Activated CD4-positive, alpha-beta T cell treated with anti-CD3 and anti-CD28 coated beads, Interleukin-2, amount 50 U/mL, for 48 hours (primary cell): ENCODE results near the gene CLTA.
"Not testable (repeated sequence)": the region's sequence is repeated elsewhere in the genome, so short reads cannot be mapped to it uniquely, and the experiment has no call there.

Experiments
- DNase-seq, 2 experiments: peaks; one replicate each; pipeline ENCODE4 v3.0.0-alpha.2; 2020

Gene CLTA

DNA sequence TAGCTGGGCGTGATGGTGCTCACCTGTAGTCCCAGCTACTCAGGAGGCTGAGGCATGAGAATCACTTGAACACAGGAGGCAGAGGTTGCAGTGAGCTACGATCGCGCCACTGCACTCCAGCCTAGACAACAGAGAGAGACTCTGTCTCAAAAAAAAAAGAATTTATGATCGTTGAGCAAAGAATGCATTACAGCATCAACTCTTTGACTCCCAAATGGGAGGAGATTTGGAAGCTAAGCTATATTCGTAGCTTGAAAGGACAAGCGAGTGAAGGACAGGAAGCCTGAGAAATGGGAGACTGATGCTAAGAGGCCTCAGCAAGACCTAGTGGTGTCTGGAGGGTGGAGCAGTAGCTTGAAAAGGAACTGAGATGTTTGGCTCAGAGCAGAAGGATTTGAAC, 31.8 kb upstream of the CLTA start:
- no peak for DNase-seq

DNA sequence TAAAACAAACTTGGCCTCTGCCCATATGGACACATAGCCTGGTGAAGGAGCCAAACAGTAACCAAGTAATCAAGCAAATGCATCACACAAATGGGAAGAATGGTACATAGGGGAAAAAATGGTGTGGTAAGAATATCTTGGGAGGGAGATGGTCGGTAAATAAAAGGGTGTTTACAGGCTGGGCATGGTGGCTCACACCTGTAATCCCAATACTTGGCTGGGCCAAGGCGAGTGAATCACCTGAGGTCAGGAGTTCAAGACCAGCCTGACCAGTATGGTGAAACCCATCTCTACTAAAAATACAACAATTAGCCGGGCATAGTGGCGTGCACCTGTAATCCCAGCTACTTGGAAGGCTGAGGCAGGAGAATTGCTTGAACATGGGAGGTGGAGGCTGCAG, 31.2 kb upstream of the CLTA start:
- DNase-seq = not testable (repeated sequence)

DNA sequence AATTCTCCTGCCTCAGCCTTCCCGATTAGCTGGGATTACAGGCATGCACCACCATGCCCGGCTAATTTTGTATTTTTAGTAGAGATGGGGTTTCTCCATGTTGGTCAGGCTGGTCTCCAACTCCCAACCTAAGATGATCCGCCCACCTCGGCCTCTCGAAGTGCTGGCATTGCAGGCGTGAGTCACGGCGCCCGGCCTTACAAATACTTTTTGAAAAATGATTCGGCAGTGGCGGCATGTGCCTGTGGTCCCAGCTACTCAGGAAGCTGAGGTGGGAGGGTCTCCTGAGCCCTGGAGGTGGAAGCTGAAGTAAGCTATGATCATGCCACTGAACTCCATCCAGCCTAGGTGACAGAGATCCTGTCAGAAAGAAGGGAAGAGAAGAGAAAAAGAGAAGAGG, 30.6 kb upstream of the CLTA start:
- not testable (repeated sequence) for DNase-seq

DNA sequence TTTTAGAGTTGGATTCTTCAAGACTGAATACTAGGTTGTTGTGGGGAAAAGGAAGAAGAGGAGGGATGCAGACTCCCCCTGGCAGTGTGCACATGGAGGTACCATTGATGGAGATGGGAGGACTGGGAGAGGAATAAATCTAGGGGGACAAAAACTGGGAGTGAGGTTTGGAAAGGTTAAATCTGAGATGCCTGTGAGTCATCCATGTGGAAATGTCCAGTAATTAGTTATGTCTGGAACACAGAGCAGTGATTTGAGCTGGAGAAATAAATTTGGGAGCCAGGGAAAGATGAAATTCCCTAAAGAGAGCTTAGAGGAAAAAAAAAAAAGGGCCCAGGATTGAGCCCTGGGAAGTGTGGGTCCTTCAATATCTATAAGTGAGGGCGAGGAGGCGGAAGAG, 29.5 kb upstream of the CLTA start:
- no peak for DNase-seq

DNA sequence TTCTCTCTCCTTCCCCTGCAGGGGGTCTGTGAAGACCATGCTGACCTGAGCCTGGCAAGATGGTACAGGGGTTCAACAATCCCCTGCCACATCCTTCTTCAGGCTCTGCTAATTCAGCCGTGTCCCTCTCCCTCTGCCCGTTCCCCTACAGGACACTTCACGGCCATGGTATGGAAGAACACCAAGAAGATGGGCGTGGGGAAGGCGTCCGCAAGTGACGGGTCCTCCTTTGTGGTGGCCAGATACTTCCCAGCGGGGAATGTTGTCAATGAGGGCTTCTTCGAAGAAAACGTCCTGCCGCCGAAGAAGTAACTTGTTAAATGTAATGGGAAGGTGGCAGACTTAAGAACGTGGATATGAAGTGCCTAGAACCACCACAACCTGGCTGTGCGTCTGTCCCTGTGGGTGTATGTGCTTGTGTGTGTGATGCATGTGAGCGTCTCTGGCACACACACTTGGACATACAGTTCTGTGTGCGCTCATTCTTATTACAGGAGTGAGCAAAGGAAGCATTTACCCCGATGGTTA, 28.4 kb upstream of the CLTA start:
- no peak for DNase-seq

DNA sequence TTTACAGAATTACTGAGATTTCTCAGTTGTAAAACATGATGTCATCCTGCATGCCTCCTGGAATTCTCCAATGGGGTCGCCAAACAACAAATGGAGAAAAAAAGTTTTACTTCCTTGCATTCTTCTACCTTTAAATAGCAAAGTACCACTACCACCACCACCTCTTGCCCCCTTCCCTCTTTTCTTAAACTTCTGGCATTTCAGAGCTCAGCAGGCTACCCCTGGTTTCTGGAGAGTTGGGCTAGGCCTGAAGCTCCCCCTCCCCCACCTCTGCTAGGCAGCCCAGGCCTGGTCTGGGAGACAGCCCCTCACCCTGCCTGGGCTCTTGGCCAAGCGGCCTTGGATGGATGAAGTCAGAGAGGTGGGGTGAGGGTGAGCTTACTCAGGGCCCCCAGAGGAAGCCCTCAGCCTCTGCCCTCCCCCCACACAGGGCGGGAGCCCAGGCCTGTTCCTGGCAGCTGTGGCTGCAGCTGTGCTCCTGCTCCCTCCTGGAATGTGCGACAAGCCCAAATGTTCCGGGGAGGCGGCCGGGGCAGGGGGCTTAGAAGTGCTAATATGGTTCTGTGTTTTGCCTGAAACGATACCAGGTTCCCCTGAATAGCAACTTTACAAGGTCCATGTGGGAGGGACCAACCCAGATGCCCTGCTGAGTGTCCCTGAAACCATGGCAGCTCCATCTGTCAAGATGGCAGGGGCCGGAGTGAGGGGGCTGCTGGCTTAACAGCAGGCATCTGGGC, 27.5 kb upstream of the CLTA start:
- no peak for DNase-seq

DNA sequence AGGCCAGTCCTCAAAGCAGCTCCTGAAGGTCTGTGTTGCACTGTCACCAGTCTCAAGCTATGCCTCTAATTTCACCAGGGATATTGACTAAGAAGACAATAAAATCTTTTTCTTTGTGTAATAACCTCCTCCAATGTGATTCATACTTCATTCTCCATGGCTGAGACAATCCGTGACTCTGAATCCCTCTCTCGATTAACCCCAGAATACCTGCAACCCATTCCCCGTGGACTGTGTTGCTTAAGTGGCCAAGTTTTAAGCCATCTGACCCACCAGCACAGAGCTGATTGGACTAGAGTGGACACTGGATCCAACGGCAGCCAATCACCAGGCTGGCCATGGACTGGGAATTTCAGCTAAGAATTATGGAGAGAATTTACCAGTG, 26.9 kb upstream of the CLTA start:
- no peak for DNase-seq

DNA sequence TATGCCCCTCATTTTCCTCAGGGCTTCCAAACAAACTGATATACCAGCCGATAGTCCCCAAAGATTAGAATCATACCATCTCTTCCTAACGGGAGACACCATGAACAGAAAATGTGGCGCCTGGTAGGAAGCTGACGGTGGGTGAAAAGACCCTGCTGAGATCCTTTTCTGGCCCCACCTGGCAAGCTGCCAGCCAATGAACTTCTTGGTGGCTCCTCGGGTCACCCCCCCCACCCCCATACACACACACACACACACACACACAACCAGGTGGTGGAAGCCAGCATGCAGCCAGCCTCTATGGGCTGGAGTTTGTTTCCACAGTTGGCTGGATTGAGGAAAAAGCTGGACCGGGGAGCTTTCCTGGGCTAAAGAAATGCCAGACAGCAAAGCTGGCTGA, 26.3 kb upstream of the CLTA start:
- DNase-seq = no peak

DNA sequence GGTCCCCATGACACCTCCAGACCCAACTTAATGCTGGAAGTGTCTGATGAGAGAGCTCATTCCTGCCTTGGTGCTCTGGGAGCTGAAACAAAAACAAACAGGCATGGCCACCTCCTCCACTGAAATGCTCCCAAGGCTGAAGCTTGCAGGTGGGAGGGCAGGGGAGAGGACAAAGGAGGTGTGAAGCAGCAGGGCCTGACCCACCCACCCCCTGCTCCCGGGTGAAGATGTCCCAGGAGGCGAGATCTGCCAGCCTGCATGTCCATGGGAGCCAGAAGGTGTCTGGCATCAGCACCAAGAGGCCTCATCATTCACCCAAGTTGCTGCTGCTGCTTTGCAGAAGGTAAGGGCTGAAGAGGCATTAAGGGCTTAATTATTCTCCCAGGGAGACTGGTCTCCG, 25.7 kb upstream of the CLTA start:
- no peak for DNase-seq

DNA sequence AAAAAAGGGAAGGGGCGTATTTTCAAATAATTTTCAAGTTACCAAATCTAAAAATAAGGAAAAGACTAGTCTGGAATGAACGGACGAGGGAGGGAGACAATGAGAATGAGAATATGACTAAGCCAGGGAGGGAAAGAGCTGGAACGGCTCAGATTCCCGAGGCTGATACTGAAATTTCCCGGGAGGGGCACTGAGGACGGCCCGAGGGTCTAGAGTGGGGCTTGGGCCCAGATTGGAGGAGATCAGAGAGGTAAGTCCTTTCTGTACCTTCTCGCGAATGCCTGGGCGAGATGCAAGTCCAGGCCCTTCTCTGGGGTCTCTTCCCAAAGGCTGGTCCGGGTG, 24.9 kb upstream of the CLTA start:
- DNase-seq = no peak

DNA sequence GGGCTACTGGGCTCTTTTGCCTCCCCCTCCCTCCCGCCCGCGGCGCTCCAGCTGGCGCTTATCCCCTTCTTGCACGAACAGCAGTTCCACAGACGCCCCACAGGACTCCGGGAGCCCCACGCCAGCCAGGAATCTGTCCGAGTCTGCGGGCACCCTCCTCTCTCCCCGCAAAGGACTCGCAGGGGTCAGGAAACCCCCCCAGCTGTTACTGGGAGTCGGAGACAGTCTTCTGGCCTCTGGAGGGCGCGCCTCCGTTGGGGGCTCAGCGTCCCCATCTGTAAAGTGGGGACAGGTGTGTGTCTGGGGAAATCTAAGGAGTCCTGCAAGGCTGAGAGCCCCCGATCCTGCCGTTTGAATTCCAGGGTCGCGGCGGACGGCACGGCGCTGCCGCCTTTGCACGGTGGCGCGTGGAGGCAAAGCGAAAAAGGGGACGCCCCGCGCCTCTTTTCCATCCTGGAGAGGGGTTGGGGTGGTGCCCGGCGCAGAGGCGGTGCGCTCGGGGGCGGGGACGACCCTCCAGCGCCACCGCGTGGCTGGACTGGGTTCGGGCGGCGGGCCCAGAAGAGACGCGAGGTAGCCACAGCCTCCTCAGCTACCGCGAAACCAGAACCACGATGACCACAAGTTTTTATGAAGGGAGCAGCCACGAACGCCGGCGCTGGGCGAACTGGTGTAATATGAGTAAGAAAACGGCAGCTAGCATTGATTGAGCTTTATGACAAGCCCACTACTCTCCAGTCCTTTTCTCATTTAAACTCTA, 24.4 kb upstream of the CLTA start:
- DNase-seq = peak; percentile 83 to 88

DNA sequence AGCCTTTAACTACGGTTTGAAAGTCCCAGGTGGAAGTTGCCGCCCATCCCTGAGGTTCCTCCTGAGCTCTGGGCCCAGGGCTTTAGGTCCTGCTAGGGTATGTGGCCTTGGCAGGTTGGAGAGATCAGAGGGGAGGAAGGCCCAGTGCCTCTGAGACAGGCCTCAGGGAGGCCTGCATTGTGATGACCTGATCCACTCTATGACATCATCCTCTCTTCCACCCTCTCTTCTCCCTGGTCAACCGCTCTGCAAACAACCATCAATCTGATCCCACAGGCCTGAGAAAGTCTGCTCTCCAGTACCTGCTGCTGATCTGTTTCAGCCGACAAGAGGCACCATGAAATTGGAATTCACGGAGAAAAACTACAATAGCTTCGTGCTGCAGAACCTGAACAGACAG, 21.6 kb upstream of the CLTA start, which contains the start of gene CCIN:
Gene CCIN, plus strand, starts transcription at position 223 of the 400 bp plus-strand sequence. Its CDS starts 115 bp downstream, at position 338.
- no peak for DNase-seq

DNA sequence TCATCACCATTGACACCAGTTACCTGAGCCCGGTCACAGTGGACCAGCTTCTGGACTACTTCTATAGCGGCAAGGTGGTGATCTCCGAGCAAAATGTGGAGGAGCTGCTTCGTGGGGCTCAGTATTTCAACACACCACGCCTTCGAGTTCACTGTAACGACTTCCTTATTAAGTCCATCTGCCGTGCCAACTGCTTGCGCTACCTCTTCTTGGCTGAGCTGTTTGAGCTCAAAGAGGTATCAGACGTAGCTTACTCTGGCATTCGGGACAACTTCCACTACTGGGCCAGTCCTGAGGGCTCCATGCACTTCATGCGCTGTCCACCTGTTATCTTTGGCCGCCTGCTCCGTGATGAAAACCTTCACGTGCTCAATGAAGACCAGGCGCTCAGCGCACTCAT, 21.0 kb upstream of the CLTA start:
- no peak for DNase-seq

DNA sequence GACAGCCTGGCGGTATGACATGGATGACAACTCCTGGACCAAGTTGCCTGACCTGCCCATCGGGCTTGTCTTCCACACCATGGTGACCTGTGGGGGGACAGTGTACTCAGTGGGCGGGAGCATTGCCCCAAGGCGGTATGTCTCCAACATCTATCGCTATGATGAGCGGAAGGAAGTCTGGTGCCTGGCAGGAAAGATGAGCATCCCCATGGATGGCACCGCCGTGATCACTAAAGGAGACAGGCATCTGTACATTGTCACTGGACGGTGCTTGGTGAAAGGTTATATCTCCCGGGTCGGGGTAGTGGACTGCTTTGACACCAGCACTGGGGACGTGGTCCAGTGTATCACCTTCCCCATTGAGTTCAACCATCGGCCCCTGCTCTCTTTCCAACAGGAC, 20.2 kb upstream of the CLTA start:
- DNase-seq = no peak

DNA sequence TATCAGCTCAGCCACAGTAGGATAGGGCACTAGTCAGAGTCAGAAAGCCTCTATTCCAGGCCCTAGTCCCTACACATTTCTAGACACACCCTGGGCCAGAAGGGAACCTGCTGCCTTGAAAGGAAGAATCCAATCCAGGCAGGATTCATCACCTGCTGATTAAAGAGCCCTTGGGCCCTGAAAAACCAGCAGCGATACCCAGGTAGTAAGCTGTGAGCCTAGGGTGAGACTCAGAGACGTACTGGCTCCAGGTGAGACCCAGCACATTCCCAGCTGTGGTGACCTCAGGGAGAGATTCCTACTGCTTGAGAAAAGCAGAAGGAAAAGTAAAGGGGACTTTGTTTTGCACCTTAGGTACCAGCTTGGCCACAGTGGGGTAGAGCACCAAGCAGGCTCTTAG, 16.9 kb upstream of the CLTA start:
- no peak for DNase-seq

DNA sequence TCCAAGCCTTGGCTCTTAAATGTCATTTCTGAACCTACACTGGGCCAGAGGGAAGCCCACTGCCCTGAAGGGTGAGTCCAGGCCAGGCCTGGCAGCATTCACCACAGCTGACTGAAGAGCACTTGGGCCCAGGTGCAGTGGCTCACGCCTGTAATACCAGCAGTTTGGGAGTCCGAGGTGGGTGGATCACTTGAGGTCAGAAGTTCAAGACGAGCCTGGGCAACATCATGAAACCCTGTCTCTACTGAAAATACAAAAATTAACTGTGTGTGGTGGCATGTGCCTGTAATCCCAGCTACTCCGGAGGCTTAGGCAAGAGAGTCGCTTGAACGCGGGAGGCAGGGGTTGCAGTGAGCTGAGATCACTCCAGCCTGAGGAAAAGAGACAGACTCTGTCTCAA, 16.4 kb upstream of the CLTA start:
- DNase-seq = no peak

DNA sequence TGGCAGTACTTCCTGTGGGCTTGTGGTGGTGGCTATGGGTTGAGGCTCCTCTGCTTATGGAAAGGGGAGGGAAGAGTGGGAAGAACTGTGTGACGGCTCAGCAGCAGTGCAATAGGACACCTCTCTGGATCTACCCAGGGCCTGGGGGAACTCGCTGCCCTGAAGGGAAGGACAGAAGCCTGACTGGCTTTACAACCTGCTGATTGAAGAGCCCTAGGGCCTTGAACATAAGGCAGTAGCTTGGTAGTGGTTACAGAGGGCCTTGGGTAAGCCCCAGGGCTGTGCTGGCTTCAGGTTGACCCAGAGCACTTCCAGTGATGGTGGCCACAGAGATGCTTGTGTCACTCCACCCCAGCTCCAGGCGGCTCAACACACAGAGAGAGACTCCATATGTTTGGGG, 16.0 kb upstream of the CLTA start:
- DNase-seq = no peak

DNA sequence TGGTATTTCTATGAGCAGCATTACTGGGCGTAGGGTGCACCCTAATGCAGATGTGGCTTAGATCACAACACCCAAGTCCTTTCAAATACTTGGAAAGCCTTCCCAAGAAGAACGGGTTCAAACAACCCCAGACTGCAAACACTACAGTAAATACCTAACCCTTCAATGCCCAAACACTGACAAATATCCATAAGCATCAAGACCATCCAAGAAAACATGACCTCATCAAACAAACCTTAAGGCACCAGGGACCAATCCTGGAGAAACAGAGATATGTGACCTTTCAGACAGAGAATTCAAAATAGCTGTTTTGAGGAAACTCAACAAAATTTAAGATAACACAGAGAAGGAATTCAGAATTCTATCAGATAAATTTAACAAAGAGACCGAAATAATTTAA, 15.5 kb upstream of the CLTA start:
- DNase-seq = not testable (repeated sequence)

DNA sequence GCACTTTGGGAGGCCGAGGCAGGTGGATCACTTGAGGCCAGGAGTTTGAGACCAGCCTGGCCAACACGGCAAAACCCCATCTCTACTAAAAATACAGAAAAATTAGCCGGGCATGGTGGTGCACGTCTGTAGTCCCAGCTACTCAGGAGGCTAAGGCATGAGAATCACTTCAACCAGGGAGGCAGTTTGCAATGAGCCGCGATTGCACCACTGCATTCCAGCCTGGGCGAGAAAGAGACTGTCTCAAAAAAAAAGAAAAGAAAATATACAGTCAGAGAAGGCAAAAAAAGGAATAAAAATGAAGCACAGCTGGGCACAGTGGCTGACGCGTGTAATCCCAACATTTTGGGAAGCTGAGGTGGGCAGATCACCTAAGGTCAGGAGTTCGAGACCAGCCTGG, 14.2 kb upstream of the CLTA start:
- DNase-seq = not testable (repeated sequence)

DNA sequence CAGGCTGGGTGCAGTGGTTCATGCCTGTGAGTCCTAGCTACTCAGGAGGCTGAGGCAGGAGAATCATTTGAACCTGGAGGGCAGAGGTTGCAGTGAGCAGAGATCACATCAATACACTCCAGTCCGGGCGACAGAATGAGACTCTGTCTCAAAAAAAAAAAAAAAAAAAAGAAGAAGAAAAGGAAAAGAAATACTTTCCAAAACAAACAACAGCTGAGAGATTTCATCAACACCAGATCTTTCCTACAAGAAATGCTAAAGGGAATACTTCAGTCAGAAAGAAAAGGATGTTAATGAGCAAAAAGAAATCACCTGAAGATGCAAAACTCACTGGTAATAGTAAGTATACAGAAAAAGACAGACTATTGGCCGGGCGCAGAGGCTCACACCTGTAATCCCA, 13.2 kb upstream of the CLTA start:
- no peak for DNase-seq

DNA sequence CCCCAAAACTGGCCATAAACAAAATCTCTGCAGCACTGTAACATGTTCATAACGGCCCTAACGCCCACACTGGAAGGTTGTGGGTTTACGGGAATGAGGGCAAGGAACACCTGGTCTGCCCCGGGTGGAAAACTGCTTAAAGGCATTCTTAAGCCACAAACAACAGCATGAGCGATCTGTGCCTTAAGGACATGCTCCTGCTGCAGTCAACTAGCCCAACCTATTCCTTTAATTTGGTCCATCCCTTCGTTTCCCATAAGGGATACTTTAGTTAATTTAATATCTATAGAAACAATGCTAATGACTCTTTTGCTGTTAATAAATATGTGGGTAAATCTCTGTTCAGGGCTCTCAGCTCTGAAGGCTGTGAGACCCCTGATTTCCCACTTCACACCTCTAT, 10.5 kb upstream of the CLTA start:
- not testable (repeated sequence) for DNase-seq

DNA sequence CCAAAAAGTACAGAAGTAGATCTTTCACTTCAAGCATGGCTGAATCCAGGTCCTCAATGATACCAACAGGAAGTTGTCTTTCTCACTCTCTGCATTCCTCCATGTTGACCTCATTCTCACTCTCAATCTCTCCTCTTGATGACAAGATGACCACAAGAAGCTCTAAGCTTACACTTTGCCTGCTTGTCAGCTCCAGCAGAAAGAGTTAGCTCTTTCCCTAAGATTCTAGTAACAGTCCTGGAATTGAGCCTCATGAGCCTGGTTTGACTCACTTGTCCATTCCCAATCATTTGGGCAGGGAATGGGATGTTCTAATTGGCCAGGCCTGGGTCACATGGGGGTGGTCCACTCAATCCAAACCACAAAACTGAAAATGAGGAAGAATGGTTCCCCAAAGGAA, 3.3 kb upstream of the CLTA start:
- no peak for DNase-seq

DNA sequence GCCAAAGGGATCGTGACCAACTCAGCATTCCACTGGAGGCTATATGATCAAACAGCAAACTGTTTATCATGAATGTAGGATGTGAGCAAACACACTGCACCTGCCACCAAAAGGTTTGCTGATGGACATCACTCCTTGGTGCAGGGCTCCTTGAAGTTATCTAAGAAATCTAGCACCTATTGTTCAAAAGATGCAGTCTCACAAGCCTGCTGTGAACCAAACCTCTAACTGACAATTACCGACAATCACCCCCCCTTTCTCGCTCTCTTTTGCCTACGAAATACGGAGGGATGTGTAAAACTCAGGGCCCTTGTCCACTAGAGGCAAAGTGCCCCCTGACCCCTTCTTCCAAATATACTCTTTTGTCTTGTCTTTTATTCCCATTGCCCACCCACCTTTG, 2.5 kb upstream of the CLTA start:
- no peak for DNase-seq

DNA sequence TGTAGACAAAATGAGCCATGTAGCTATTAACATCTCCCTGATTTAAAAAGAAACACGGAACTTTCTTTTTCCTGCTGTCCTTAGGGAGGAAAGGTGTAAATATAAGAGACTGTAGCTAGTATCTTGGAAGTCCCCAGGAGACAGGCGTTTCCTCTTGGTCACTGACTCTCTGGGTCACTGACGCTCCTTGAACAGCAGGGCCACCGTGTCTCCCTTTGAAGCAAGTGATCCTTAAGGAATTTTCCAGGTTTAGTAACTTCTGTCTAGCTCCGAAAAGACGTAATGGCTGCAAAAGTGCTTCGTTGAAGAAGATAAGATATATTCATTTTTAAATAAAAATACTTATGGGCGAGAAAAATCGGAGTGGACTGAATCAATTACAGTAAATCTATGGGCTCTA, 745 bp upstream of the CLTA start:
- DNase-seq = no peak

DNA sequence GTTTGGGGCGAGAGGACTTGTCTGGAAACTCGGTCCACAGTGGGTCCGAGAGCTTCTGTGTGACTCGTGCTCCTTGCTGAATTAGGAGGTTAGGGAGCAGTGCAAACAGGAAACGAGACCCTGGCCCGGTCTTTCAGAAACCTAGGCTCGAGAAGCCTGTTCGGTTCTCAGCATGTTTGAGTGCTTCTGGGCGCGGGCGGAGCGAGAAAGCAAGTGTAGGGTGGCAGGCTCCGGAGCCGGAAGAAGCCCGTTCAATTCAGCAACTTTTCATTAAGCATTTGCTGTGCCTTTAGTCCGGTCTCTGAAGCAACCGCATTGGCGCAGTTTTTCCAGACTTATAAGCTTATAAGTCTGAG, 547 bp downstream of the CLTA start:
- peak; percentile 45 to 53 for DNase-seq
